H1 (cell line): ENCODE results near the gene GMPR2. TPM values are rescaled to one million over a fixed set of nuclear protein-coding genes. Genes with fewer than 3 reads are reported as not detected.

Source experiments
- CTCF ChIA-PET: fragments of 300-600 bp; sonication (Branson Sonifier 250); formaldehyde crosslinking; loops from one replicate; lab custom pipeline; 2021; ENCODE audit not compliant: partially characterized antibody; lab: Charles Lee
- POLR2A ChIA-PET: fragments of 300-600 bp; sonication (Branson Sonifier 250); formaldehyde crosslinking; loops from one replicate; lab custom pipeline; 2021; ENCODE audit warnings: inconsistent platforms; ENCODE audit not compliant: partially characterized antibody; lab: Charles Lee
- DNase-seq, 2 experiments: peaks; one replicate each; pipeline versions ENCODE4 v3.0.0 to v3.0.0-alpha.2; 2010 to 2022; ENCODE audit warnings: low spot score in 2 of 2, low read depth in 1 of 2, mixed read lengths in 1 of 2
- FAIRE-seq: peaks from 2 replicates; lab custom pipeline; 2011; peaks lifted over from hg19 to GRCh38; lab: Jason Lieb, UNC
- H2AFZ ChIP-seq: 2 replicates; pipeline ENCODE4 v1.8.1; 2012; ENCODE audit warnings: low read length, inconsistent platforms
- H2AK5ac ChIP-seq: 2 replicates; pipeline ENCODE4 v1.6.1; 2013; ENCODE audit warnings: low read depth, low read length
- H2BK120ac ChIP-seq: replicated peaks from 2 replicates; pipeline ENCODE3; 2013; ENCODE audit warnings: low read depth, low read length, inconsistent platforms
- H2BK12ac ChIP-seq: 2 replicates; pipeline ENCODE4 v1.6.1; 2013; ENCODE audit warnings: low read depth, low read length
- H2BK15ac ChIP-seq: 2 replicates; pipeline ENCODE4 v1.6.1; 2013; ENCODE audit warnings: low read length
- H2BK20ac ChIP-seq: 2 replicates; pipeline ENCODE4 v1.6.1; 2013; ENCODE audit warnings: low read length
- H2BK5ac ChIP-seq: 2 replicates; pipeline ENCODE4 v1.6.1; 2013; ENCODE audit warnings: low read depth, low read length
- H3K14ac ChIP-seq: 2 replicates; pipeline ENCODE4 v1.6.1; 2013; ENCODE audit warnings: inconsistent platforms; ENCODE audit not compliant: insufficient read length
- H3K18ac ChIP-seq: 2 replicates; pipeline ENCODE4 v1.6.1; 2013; ENCODE audit warnings: low read length; ENCODE audit errors: extremely low read depth
- H3K23ac ChIP-seq: 2 replicates; pipeline ENCODE4 v1.6.1; 2013; ENCODE audit warnings: inconsistent platforms; ENCODE audit not compliant: insufficient read length
- H3K23me2 ChIP-seq: 2 replicates; pipeline ENCODE4 v1.6.1; 2013; ENCODE audit warnings: low read depth, low read length
- H3K27ac ChIP-seq: 2 replicates; pipeline ENCODE4 v1.6.1; 2011; ENCODE audit warnings: low read depth, low read length, inconsistent platforms
- H3K27me3 ChIP-seq, 4 experiments: replicated peaks in 1 of 4; 1 replicate in 1 of 4; 2 replicates in 3 of 4; pipeline versions ENCODE4 v1.6.1 to v1.8.1; 2011 to 2013; ENCODE audit warnings: low read length in 3 of 4, mild to moderate bottlenecking in 3 of 4, inconsistent platforms in 2 of 4, mixed read lengths in 2 of 4, moderate library complexity in 1 of 4; ENCODE audit not compliant: control insufficient read depth in 3 of 4, insufficient read depth in 3 of 4; ENCODE audit errors: extremely low read depth in 1 of 4
- H3K36me3 ChIP-seq, 4 experiments: 2 replicates each; pipeline versions ENCODE4 v1.6.1 to v1.8.1; 2011 to 2013; ENCODE audit warnings: mild to moderate bottlenecking in 4 of 4, low read length in 3 of 4, moderate library complexity in 2 of 4, control low read depth in 1 of 4, inconsistent platforms in 1 of 4; ENCODE audit not compliant: insufficient read depth in 4 of 4, control insufficient read depth in 2 of 4
- H3K4ac ChIP-seq: replicated peaks from 2 replicates; pipeline ENCODE3; 2013; ENCODE audit warnings: low read length, low read depth, mixed read lengths, inconsistent platforms; ENCODE audit not compliant: insufficient read length
- H3K4me1 ChIP-seq, 4 experiments: replicated peaks in 1 of 4; 1 replicate in 1 of 4; 2 replicates in 3 of 4; pipeline versions ENCODE4 v1.6.1 to v1.8.1; 2011 to 2013; ENCODE audit warnings: low read length in 3 of 4, inconsistent platforms in 2 of 4, mixed read lengths in 1 of 4; ENCODE audit not compliant: insufficient read depth in 4 of 4, control insufficient read depth in 3 of 4
- H3K4me2 ChIP-seq, 2 experiments: 2 replicates each; pipeline versions ENCODE4 v1.6.1 to v1.8.1; 2011 to 2013; ENCODE audit warnings: low read depth in 2 of 2, low read length in 2 of 2, control low read depth in 1 of 2, inconsistent platforms in 1 of 2, mild to moderate bottlenecking in 1 of 2; ENCODE audit not compliant: insufficient read depth in 1 of 2
- H3K4me3 ChIP-seq, 4 experiments: fragments of 200-600, 300-600 bp in 1 of 4; sonication (generic), shearing (Covaris generic), sonication (Bioruptor Twin) in 1 of 4; 2 replicates each; pipeline versions ENCODE4 v1.5.1 to v1.8.1; 2011 to 2016; ENCODE audit warnings: low read length in 4 of 4, low read depth in 3 of 4, control low read depth in 2 of 4, inconsistent platforms in 2 of 4, mild to moderate bottlenecking in 2 of 4, mixed read lengths in 1 of 4, moderate library complexity in 1 of 4; ENCODE audit not compliant: insufficient read depth in 2 of 4; ENCODE audit errors: extremely low read depth in 1 of 4
- H3K56ac ChIP-seq: replicated peaks from 2 replicates; pipeline ENCODE3; 2013; ENCODE audit warnings: low read depth, mild to moderate bottlenecking, mixed read lengths, low read length, inconsistent platforms; ENCODE audit not compliant: insufficient read length
- H3K79me1 ChIP-seq: 2 replicates; pipeline ENCODE4 v1.6.1; 2013; ENCODE audit warnings: low read depth, low read length, control low read depth
- H3K79me2 ChIP-seq, 2 experiments: 2 replicates each; pipeline versions ENCODE4 v1.6.1 to v1.8.1; 2012 to 2013; ENCODE audit warnings: low read length in 2 of 2, mild to moderate bottlenecking in 2 of 2, inconsistent platforms in 1 of 2; ENCODE audit not compliant: insufficient read depth in 2 of 2, control insufficient read depth in 1 of 2
- H3K9ac ChIP-seq, 4 experiments: replicated peaks in 1 of 4; 1 replicate in 1 of 4; 2 replicates in 3 of 4; pipeline versions ENCODE4 v1.6.1 to v1.8.1; 2011 to 2013; ENCODE audit warnings: low read depth in 3 of 4, low read length in 3 of 4, control low read depth in 2 of 4, mild to moderate bottlenecking in 2 of 4, moderate library complexity in 2 of 4, inconsistent platforms in 1 of 4; ENCODE audit errors: extremely low read depth in 1 of 4
- H3K9me3 ChIP-seq, 2 experiments: 2 replicates each; pipeline versions ENCODE4 v1.6.1 to v1.8.1; 2012 to 2013; ENCODE audit warnings: mild to moderate bottlenecking in 2 of 2, moderate library complexity in 2 of 2, control low read depth in 1 of 2, inconsistent platforms in 1 of 2, low read depth in 1 of 2, low read length in 1 of 2, mixed read lengths in 1 of 2; ENCODE audit not compliant: insufficient read depth in 2 of 2
- H4K20me1 ChIP-seq, 2 experiments: replicated peaks in 1 of 2; 2 replicates each; pipeline versions ENCODE3 to v1.8.1; 2011 to 2013; ENCODE audit warnings: inconsistent platforms in 2 of 2, low read length in 2 of 2, mild to moderate bottlenecking in 1 of 2; ENCODE audit not compliant: insufficient read depth in 2 of 2, control insufficient read depth in 1 of 2
- H4K5ac ChIP-seq: 2 replicates; pipeline ENCODE4 v1.6.1; 2013; ENCODE audit warnings: low read length, low read depth, mixed read lengths, inconsistent platforms; ENCODE audit not compliant: insufficient read length
- H4K8ac ChIP-seq: 2 replicates; pipeline ENCODE4 v1.8.0; 2013; ENCODE audit warnings: mild to moderate bottlenecking, moderate library complexity, low read length, inconsistent platforms; ENCODE audit not compliant: insufficient read depth; ENCODE audit errors: extremely low read depth
- H4K91ac ChIP-seq: replicated peaks from 2 replicates; pipeline ENCODE3; 2013; ENCODE audit warnings: low read length, mixed read lengths, inconsistent platforms; ENCODE audit not compliant: insufficient read length
- CEBPB ChIP-seq: IDR thresholded peaks from 2 replicates; pipeline ENCODE4 v1.6.1; 2012; ENCODE audit warnings: low read depth, low read length
- EZH2 ChIP-seq: fragments of 200-600 bp; sonication (generic); IDR thresholded peaks from 2 replicates; pipeline ENCODE4 v1.7.1; 2012; ENCODE audit warnings: low read depth, mild to moderate bottlenecking, moderate library complexity, low read length, inconsistent platforms; ENCODE audit not compliant: severe bottlenecking
- HDAC6 ChIP-seq: IDR thresholded peaks from one replicate; pipeline ENCODE4 v1.7.1; 2012; ENCODE audit warnings: low read depth, mild to moderate bottlenecking, inconsistent platforms, low read length, moderate library complexity
- JUN ChIP-seq: IDR thresholded peaks from 2 replicates; pipeline ENCODE4 v1.6.1; 2011; ENCODE audit warnings: low read depth, mild to moderate bottlenecking, improper control_type of control experiment, low read length
- SIN3A ChIP-seq, 2 experiments: IDR thresholded peaks in 1 of 2; conservative IDR thresholded peaks in 1 of 2; 2 replicates each; pipeline ENCODE4 v1.6.1; 2011 to 2012; ENCODE audit warnings: low read length in 2 of 2, improper control_type of control experiment in 1 of 2, low read depth in 1 of 2, mild to moderate bottlenecking in 1 of 2
- ZNF274 ChIP-seq: IDR thresholded peaks from 2 replicates; pipeline ENCODE4 v1.7.0; 2012; ENCODE audit warnings: low read length, borderline replicate concordance; ENCODE audit errors: extremely low read depth
- WGBS, 2 experiments: shearing (Covaris generic) in 1 of 2; methylation state at CpG; one replicate each; pipeline versions ENCODE4 v1.1.6 to v1.1.7; 2013 to 2015; ENCODE audit warnings: low lambda C conversion rate in 2 of 2, mixed read lengths in 2 of 2, inconsistent platforms in 1 of 2, low coverage in 1 of 2, missing lambda C conversion rate in 1 of 2; ENCODE audit not compliant: insufficient replicate concordance in 2 of 2, insufficient coverage in 1 of 2, insufficient read length in 1 of 2; ENCODE audit errors: extremely low coverage in 1 of 2, missing lambda C conversion rate in 1 of 2; 5-methylcytosine and 5-hydroxymethylcytosine counted together
- polyA plus RNA-seq, 7 experiments: library from polyadenylated mRNA; depleted of rRNA in 3 of 7; stranded (reverse) in 5 of 7; unstranded in 2 of 7; fragments of >200 nt in 5 of 7; fragments of 200-250 nt in 2 of 7; gene quantifications; 1 replicate in 5 of 7; 2 replicates in 1 of 7; 4 replicates in 1 of 7; pipeline versions ENCODE4 v1.2.1 to v1.2.3, GENCODE V29; 2011 to 2013; ENCODE audit warnings: missing spikeins in 2 of 7, mixed read lengths in 2 of 7
- total RNA-seq: library from RNA; stranded (reverse); fragmentation: NEBNext Ultra II Directional; extraction: Animal tissue kit (Norgen Biotek cat#: 25700); gene quantifications from 2 replicates; pipeline ENCODE4 v1.2.1, GENCODE V29; 2021

GMPR2 gene
- total and polyA plus RNA-seq, 2 of the 8 experiments (the other 6 are each of a cell fraction or from before 2014, with no cell fraction given) = 61.6 to 85.3 TPM

DNA sequence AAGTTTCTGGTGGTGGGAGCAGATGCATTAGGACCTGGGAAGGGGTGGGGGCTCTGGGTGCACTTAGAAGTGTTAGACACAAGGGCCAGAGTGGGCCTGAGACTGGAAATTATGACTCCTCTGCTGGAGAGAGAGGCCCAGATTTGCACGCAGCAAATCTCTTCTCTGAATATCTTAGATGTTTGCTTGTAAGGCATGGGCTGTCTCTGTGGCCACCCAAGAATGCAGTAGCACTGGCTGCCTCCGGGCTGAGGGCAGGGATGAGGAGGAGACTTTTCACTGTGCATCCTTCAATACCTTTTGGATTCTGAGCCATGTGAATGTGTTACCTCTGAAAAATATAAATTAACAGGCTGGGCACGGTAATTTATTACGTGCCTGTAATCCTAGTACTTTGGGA, 52.6 kb downstream of the GMPR2 start:
- Histone ChIP-seq H3K79me2 (no peaks in the 10 kb centered on the region), H3K27ac (no peak overlapping the region), H3K23me2 (no peaks in the 10 kb centered on the region), H3K27me3 (no peaks in the 10 kb centered on the region), H2AK5ac (no peak overlapping the region), H4K91ac (no peak overlapping the region), H4K8ac (no peak overlapping the region), H2BK5ac (no peak overlapping the region), H3K4me3 (no peak overlapping the region), H3K4me2 (no peak overlapping the region), H2AFZ (no peak overlapping the region), H3K9me3 (no peaks in the 10 kb centered on the region), H4K5ac (no peak overlapping the region), H2BK120ac (no peak overlapping the region), H3K56ac (no peak overlapping the region), H4K20me1 (peaks cover 0 to 3% of the 10 kb centered on the region in 2 experiments), H2BK20ac (no peak overlapping the region), H3K36me3 (peaks cover 0 to 5% (median 0%) of the 10 kb centered on the region in 4 experiments; a peak in 1 of 8 replicates), H3K18ac (no peak overlapping the region), H3K79me1 (no peaks in the 10 kb centered on the region; the same call in 1 of the 2 replicates), H3K9ac (no peak overlapping the region), H3K4ac (no peak overlapping the region), H2BK15ac (no peak overlapping the region), H3K4me1 (no peaks in the 10 kb centered on the region), H3K23ac (no peak overlapping the region), H2BK12ac (no peak overlapping the region), H3K14ac (no peak overlapping the region)
- 89% methylated on average over 4 of the region's 4 CpGs; no CpG with 5 or more reads in 1 of the 2 experiments for WGBS, 2 experiments
- CTCF ChIA-PET = interaction anchor here (0.9 to 11.5 kb wide), 6 partner anchors 13 to 47 kb away, joined by 3 to 137 read pairs (median 37); partner anchors contain the start of genes CIDEB, DHRS1, LTB4R2 and NOP9
- DNase-seq (no peak), FAIRE-seq (no peak)
- POLR2A ChIA-PET = interaction anchor here (1.2 to 1.5 kb wide), 3 partner anchors 10 to 42 kb away, joined by 3 to 7 read pairs (median 4); partner anchors contain the start of genes RABGGTA and TINF2
- TF ChIP-seq CEBPB = no peak
- TF ChIP-seq JUN = no peak
- TF ChIP-seq ZNF274 = no peak
- no peak for TF ChIP-seq SIN3A (conservative IDR thresholded peaks at IDR 0.05 in 1 of 2, IDR thresholded peaks at IDR 0.05 in 1 of 2; ENCODE audit: low read depth in 1 of 2, low read length in 2 of 2)
- no peak for TF ChIP-seq EZH2
- TF ChIP-seq HDAC6 = no peak
